GM19328 (cell line): ENCODE measurements around the gene PDCD1LG2.
"Not testable (repeated sequence)": the region's sequence is repeated elsewhere in the genome, so short reads cannot be mapped to it uniquely, and the experiment has no call there.

Source experiments
- ATAC-seq: cut with Tn5 transposase; IDR thresholded peaks from one replicate; pipeline ENCODE4 v1.9.1; 2021; ENCODE audit warnings: mild to moderate bottlenecking, moderate library complexity; ENCODE audit not compliant: unreplicated experiment

Gene PDCD1LG2

GRCh38 chr9:5493679-5494511 lies 16.4 kb upstream of the PDCD1LG2 start:
- peak; percentile 76 for ATAC-seq

- ATAC-seq: not testable (repeated sequence)
These were observed 15.6 kb upstream of the PDCD1LG2 start for GRCh38 chr9:5494765-5495164.

DNA sequence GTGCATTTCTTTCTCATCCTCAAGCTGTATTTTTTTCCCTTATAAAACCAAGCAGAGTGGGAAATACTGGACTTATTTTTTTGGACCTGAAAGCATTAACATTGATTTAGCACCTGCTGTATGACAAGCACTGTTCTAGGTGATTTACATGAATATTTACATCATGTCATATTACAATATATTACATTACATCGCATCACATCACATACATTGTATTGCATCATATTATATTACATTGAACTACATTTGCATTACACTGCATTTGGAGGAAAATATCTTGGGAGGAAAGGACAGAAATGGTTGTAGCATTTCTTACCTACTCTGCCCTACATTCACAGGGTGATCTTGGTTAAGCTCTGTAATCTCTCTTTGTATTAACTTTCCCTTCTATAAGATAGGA lies 11.2 kb upstream of the PDCD1LG2 start:
- ATAC-seq: no peak

- no peak for ATAC-seq
These were observed 10.4 kb upstream of the PDCD1LG2 start for GRCh38 chr9:5499889-5500398.

DNA sequence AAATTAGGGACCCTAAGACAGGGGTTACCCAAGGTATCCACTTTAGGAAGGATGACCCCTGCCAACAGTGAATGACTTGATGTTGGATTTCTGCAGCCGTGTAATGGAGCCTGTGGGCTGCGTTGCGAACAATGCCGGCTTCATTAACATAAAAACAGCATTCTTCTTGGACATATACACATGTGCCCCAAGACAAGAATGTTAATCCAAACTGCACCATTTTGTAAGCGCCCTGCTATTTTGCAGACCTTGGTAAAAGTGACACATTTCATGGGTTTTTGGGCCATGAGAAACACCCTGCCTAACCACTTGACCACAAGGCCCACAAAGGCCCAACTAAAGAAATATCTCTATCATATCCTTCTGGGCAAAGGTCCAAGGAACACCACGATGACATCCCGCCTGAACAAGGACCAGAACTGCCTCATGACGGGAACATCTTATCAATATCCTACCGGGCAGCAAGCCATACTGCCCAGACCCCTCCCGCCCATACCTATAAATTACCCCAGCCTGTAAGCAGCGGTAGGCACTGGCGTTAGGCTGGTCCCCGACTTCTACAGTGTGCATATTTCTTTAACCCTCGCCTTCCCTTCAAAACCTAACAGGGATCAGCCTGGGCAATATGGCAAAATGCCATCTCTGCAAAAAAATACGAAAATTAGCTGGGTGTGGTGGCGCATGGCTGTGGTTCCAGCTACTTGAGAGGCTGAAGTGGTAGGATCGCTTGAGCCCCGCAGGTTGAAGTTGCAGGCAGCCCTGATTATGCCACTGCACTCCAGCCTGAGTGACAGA lies 9.7 kb upstream of the PDCD1LG2 start:
- ATAC-seq: no peak

GRCh38 chr9:5502553-5502952 lies 7.8 kb upstream of the PDCD1LG2 start:
- ATAC-seq: no peak

GRCh38 chr9:5509573-5509972 lies 758 bp upstream of the PDCD1LG2 start:
- no peak for ATAC-seq

- no peak for ATAC-seq
These were observed 658 bp downstream of the PDCD1LG2 start for GRCh38 chr9:5510989-5511388.

- ATAC-seq: no peak
These were observed 1.1 kb downstream of the PDCD1LG2 start for GRCh38 chr9:5511476-5511875.

- ATAC-seq: no peak
These were observed 1.7 kb downstream of the PDCD1LG2 start for GRCh38 chr9:5511935-5512580.

GRCh38 chr9:5512658-5513452 lies 2.5 kb downstream of the PDCD1LG2 start:
- ATAC-seq: no peak

GRCh38 chr9:5513966-5514616 lies 3.8 kb downstream of the PDCD1LG2 start:
- ATAC-seq: no peak

DNA sequence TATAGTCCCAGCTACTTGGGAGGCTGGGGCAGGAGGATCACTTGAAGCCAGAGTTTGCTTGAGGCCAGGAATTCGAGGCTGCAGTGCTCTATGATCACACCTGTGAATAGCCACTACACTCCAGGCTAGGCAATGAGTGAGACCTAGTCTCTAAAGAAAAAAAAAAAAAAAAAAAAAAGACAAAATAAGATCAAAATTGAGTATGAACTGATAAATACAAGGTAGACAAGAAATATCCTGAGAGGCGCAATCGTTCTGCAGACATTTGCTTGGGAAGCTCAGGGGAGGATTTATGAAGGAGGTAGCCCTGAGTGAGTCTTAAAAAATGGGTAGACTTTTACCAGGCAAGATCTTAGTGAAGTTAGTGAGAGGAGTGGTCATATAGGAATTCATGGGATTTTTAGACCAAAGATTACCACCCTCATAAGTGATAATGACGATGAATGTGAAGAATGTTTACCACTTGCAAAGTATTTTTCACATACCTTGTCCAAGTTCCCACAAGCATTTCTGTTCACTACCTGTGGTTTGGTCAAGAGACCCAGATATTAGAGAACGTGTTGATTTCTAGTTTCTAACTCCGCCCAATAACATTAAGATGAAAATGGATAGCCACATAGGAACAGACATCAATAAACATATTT lies 4.4 kb downstream of the PDCD1LG2 start:
- no peak for ATAC-seq

DNA sequence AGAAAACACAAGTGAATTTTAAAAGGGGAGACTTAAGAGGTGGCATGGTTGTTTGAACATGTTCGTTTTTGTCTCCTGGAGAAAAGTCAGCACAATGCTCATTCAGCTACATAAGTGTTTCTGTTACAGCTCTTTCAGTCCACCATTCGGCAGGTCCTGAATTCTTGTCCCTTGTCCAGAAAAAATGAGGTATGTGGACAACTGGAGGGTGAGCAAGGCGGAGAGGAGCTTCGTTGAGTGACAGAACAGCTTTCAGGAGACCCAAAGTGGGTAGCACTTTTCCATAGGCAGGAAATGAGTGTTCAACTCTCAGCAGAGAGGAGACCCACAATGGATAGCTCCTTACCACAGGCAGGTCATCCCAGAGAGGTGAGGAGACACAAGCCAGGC lies 4.9 kb downstream of the PDCD1LG2 start:
- ATAC-seq: no peak

DNA sequence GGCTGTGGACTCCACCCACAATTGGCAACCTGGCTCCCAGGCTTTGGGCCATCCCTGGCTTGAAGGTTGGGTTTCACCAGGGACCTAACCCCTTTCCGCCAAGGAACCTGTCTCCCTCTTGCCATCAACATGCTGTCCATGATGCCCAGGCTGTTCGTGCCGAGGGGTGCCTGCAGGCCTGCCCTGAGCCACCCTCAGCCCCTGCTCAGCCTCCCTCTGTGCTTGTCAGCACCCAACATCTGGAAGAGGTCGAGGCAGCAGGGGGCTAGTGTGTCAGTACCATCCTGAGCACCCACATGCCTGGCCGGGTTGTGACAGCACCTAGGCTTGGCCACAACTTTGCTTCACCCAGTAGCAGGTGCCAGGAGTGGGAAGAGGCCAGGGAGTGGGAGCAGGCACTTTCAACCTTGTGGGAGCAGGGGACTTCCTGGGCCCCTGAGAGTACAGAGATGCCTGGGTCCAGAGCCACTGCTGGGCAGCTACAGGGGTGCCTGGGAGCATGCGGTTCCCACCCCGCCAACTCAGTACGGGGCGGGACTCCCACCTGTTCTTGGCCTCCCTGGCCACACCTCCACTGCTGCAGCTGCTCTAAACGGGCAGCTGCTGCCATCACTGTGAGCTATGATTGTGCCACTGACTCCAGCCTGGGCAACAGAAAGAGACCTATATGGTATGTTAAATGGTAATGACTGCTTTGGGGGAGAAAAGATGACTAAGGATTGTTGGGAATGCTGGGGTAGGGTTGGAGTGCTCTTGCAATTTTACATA lies 6.3 kb downstream of the PDCD1LG2 start:
- ATAC-seq: no peak

DNA sequence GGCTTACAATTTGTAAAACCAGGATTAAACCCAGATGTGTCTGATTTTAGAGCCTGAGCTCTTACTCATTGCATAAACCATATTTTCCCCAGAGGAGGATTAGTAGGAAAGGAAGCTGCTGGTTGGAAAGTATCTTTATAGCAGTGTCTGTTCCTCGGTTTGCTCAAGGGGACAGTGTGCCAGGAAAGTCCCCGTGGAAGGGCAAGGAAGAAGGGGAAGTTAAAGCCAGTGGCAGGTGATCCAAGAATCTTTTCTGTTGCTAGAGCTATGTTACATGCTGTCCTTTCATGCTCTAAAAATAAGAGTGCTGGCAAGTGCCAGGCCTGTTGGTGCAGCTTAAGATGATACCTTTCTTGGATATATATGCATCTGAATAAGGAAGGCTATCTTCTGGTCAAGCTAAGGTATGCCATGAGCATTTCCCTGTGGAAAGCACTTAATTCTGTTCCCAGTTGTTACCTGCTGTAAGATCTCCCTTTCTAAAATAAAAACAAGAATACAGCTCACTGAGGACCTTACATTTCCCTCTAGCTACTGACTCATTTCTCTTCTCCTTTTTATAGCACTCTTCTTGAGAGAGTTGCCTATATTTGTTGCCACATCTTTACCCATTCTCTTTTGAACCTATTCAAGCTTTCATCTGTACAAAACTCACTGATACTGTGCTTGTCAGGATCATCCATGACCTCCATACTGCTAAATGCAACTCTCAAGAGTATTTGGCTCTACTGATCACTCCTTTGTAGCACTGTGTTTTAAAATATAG lies 8.0 kb downstream of the PDCD1LG2 start:
- ATAC-seq: no peak

GRCh38 chr9:5518937-5519319 lies 8.6 kb downstream of the PDCD1LG2 start:
- ATAC-seq: no peak

- ATAC-seq: no peak
These were observed 13.8 kb downstream of the PDCD1LG2 start for GRCh38 chr9:5524090-5524489.
